ENCODE results near the gene PEX7. TPM values are rescaled to one million over a fixed set of nuclear protein-coding genes. Genes with fewer than 3 reads are reported as not detected.

The PEX7 gene
- total and polyA plus RNA-seq, 2 of the 8 experiments (the other 6 are each of a cell fraction or from before 2014, with no cell fraction given), result 6.4 to 11.0 TPM

DNA sequence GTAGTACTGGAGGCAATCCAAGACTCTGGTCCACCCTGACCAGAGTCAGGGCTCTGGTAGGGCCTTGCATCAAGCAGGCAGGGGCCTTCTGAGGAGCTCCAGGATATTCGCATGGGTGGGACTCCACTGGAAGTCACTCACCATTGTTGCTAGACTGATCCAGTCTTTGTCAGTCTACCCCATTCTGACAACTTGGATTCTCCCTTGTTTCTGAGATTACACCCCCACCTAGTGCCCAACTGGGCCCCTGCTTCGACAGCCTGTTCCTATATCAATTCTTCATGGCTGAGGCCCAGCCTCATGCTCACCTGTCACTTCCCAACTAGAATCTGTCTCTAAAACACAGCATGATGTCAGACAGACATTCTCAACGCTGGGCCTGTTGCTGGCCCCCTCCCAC is 104.9 kb downstream of the PEX7 start:
- no peaks in the 10 kb centered on the region for H3K79me1 ChIP-seq (ENCODE audit: low read depth, low read length)
- peak in 1 of 2 experiments; percentile 57 for DNase-seq (ENCODE audit: low read depth in 1 of 2, low spot score in 2 of 2)
- H2BK20ac ChIP-seq (ENCODE audit: low read length), result no peak overlapping the region
- no peaks in the 10 kb centered on the region; a peak in 1 of 8 replicates for H3K36me3 ChIP-seq (ENCODE audit: control insufficient read depth in 2 of 4, insufficient read depth in 4 of 4, low read length in 3 of 4)
- H3K27me3 ChIP-seq (replicated peaks in 1 of 4; ENCODE audit: control insufficient read depth in 3 of 4, extremely low read depth in 1 of 4, insufficient read depth in 3 of 4, low read length in 3 of 4), result peaks cover 12 to 24% (median 21%) of the 10 kb centered on the region in 4 experiments
- 65% methylated on average over 3 of the region's 3 CpGs; no CpG with 5 or more reads in 1 of the 2 experiments for WGBS, 2 experiments (ENCODE audit: extremely low coverage in 1 of 2, insufficient coverage in 1 of 2, insufficient read length in 1 of 2, insufficient replicate concordance in 2 of 2, low coverage in 1 of 2, low lambda C conversion rate in 2 of 2, missing lambda C conversion rate in 1 of 2)
- H2AFZ ChIP-seq (ENCODE audit: low read length), result no peak overlapping the region
- no peak overlapping the region; the same call in 1 of the 2 replicates for H4K8ac ChIP-seq (ENCODE audit: extremely low read depth, insufficient read depth, low read length)
- no peak overlapping the region for H3K4ac ChIP-seq (replicated peaks; ENCODE audit: insufficient read length, low read depth, low read length)
- no peak overlapping the region for H2AK5ac ChIP-seq (ENCODE audit: low read depth, low read length)
- no peak overlapping the region for H4K5ac ChIP-seq (ENCODE audit: insufficient read length, low read depth, low read length)
- no peak overlapping the region for H2BK5ac ChIP-seq (ENCODE audit: low read depth, low read length)
- peaks cover 0 to 11% (median 3%) of the 10 kb centered on the region in 4 experiments; a peak in 6 of 7 replicates for H3K4me1 ChIP-seq (replicated peaks in 1 of 4; ENCODE audit: control insufficient read depth in 3 of 4, insufficient read depth in 4 of 4, low read length in 3 of 4)
- no peak overlapping the region for H2BK15ac ChIP-seq (ENCODE audit: low read length)
- no peak overlapping the region for H3K18ac ChIP-seq (ENCODE audit: extremely low read depth, low read length)
- no peak overlapping the region for H3K4me3 ChIP-seq (ENCODE audit: extremely low read depth in 1 of 4, insufficient read depth in 2 of 4, low read depth in 3 of 4, low read length in 4 of 4)
- no peaks in the 10 kb centered on the region for H3K79me2 ChIP-seq (ENCODE audit: control insufficient read depth in 1 of 2, insufficient read depth in 2 of 2, low read length in 2 of 2)
- no peak overlapping the region for H3K14ac ChIP-seq (ENCODE audit: insufficient read length)
- no peak overlapping the region for H2BK12ac ChIP-seq (ENCODE audit: low read depth, low read length)
- CTCF ChIA-PET (ENCODE audit: partially characterized antibody), result interaction anchor here (0.6 to 4.0 kb wide), 16 partner anchors 9 to 999 kb away, joined by 3 to 19 read pairs (median 4); partner anchors contain the start of gene MAP3K5
- H3K27ac ChIP-seq (ENCODE audit: low read depth, low read length), result no peak overlapping the region
- POLR2A ChIA-PET (ENCODE audit: partially characterized antibody), result no interaction called here
- no peak overlapping the region for H3K4me2 ChIP-seq (ENCODE audit: insufficient read depth in 1 of 2, low read depth in 2 of 2, low read length in 2 of 2)
- no peaks in the 10 kb centered on the region for H4K20me1 ChIP-seq (replicated peaks in 1 of 2; ENCODE audit: control insufficient read depth in 1 of 2, insufficient read depth in 2 of 2, low read length in 2 of 2)
- no peak overlapping the region for H3K9ac ChIP-seq (replicated peaks in 1 of 4; ENCODE audit: extremely low read depth in 1 of 4, low read depth in 3 of 4, low read length in 3 of 4)
- no peak for FAIRE-seq
- no peak overlapping the region for H2BK120ac ChIP-seq (replicated peaks; ENCODE audit: low read depth, low read length)
- H3K23me2 ChIP-seq (ENCODE audit: low read depth, low read length), result peaks cover 6% of the 10 kb centered on the region; the same call in 1 of the 2 replicates
- H3K23ac ChIP-seq (ENCODE audit: insufficient read length), result no peak overlapping the region
- peaks cover 0 to 3% of the 10 kb centered on the region in 2 experiments; a peak in 1 of 4 replicates for H3K9me3 ChIP-seq (ENCODE audit: insufficient read depth in 2 of 2, low read depth in 1 of 2, low read length in 1 of 2)
- no peak overlapping the region for H3K56ac ChIP-seq (replicated peaks; ENCODE audit: insufficient read length, low read depth, low read length)
- no peak overlapping the region for H4K91ac ChIP-seq (replicated peaks; ENCODE audit: insufficient read length, low read length)
- TF ChIP-seq POLR2A (IDR thresholded peaks at IDR 0.05; ENCODE audit: control extremely low read depth in 1 of 2, low read depth in 2 of 2, low read length in 2 of 2), result no peak
- no peak for TF ChIP-seq SUZ12 (IDR thresholded peaks at IDR 0.05; ENCODE audit: low read length)
- TF ChIP-seq SP4 (IDR thresholded peaks at IDR 0.05; ENCODE audit: low read length), result no peak
- TF ChIP-seq SIRT6 (IDR thresholded peaks at IDR 0.05; ENCODE audit: low read length), result no peak
- no peak for TF ChIP-seq TAF7 (optimal IDR thresholded peaks at IDR 0.05; ENCODE audit: borderline replicate concordance, low read depth, low read length)
- TF ChIP-seq YY1 (IDR thresholded peaks at IDR 0.05; ENCODE audit: low read depth, low read length), result no peak
- TF ChIP-seq, protein P1, sequence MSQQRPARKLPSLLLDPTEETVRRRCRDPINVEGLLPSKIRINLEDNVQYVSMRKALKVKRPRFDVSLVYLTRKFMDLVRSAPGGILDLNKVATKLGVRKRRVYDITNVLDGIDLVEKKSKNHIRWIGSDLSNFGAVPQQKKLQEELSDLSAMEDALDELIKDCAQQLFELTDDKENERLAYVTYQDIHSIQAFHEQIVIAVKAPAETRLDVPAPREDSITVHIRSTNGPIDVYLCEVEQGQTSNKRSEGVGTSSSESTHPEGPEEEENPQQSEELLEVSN (IDR thresholded peaks at IDR 0.05), result no peak
- TF ChIP-seq CTBP2 (IDR thresholded peaks at IDR 0.05; ENCODE audit: borderline replicate concordance, insufficient read depth, insufficient read length, low read length), result no peak
- TF ChIP-seq CEBPB (IDR thresholded peaks at IDR 0.05; ENCODE audit: low read depth, low read length), result no peak
- TF ChIP-seq, protein P2, sequence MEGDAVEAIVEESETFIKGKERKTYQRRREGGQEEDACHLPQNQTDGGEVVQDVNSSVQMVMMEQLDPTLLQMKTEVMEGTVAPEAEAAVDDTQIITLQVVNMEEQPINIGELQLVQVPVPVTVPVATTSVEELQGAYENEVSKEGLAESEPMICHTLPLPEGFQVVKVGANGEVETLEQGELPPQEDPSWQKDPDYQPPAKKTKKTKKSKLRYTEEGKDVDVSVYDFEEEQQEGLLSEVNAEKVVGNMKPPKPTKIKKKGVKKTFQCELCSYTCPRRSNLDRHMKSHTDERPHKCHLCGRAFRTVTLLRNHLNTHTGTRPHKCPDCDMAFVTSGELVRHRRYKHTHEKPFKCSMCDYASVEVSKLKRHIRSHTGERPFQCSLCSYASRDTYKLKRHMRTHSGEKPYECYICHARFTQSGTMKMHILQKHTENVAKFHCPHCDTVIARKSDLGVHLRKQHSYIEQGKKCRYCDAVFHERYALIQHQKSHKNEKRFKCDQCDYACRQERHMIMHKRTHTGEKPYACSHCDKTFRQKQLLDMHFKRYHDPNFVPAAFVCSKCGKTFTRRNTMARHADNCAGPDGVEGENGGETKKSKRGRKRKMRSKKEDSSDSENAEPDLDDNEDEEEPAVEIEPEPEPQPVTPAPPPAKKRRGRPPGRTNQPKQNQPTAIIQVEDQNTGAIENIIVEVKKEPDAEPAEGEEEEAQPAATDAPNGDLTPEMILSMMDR (IDR thresholded peaks at IDR 0.05; ENCODE audit: control extremely low read depth in 1 of 3, insufficient read depth in 1 of 3, low read depth in 1 of 3, low read length in 3 of 3), result peak; percentile 44 to 71 (median 69)
- TF ChIP-seq CREB1 (IDR thresholded peaks at IDR 0.05), result no peak
- TF ChIP-seq HDAC6 (IDR thresholded peaks at IDR 0.05; ENCODE audit: low read depth, low read length), result no peak

Data from H1 (cell line).